COLO829 (cell line): ENCODE measurements around the gene FGF21.
"Not testable (repeated sequence)": the region's sequence is repeated elsewhere in the genome, so short reads cannot be mapped to it uniquely, and the experiment has no call there.

Experiments used
- DNase-seq: peaks from one replicate; pipeline ENCODE4 v3.0.0; 2012; ENCODE audit warnings: low spot score

The FGF21 gene, protein sequence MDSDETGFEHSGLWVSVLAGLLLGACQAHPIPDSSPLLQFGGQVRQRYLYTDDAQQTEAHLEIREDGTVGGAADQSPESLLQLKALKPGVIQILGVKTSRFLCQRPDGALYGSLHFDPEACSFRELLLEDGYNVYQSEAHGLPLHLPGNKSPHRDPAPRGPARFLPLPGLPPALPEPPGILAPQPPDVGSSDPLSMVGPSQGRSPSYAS

DNA sequence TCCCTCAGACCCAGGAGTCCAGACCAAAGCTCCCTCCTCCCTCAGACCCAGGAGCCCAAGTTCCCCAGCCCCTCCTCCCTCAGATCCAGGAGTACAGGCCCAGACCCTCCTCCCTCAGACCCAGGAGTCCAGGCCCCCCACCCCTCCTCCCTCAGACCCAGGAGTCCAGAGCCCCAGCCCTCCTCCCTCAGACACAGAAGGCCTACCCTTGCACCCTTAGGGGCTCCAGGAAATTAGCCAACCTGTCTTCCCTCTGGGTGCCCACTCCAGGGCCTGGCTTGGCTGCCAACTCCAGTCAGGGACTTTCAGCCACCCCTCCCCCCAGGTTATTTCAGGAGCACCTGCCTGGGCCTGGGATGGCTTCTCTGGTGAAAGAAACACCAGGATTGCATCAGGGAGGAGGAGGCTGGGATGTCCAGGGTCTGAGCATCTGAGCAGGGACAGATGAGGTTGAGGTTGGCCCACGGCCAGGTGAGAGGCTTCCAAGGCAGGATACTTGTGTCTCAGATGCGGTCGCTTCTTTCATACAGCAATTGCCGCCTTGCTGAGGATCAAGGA, at the start of gene FGF21:
Gene FGF21, plus strand, starts transcription at position 441 of the 558 bp plus-strand sequence. CDS start 713 bp downstream, outside the sequence.
- DNase-seq, result no peak

DNA sequence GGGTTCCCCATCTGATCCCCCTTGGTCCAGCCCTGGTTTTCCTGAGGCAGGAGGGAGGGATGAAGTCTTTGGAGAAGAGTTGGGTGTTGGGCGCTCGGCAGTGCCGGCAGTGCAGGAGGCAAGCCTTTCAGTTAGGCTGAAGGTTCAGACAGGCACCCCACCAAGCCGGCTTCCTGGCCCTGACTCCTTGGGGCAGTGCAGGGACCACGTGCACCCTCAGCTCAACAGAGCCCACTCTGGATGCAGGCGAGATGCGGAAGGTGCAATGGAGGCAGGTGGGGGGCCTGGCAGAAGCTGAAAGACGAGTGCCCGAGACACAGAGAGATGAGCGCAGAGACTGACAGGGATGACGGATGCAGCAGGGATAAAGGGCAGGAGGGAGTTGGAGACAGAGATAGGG, 46.9 kb upstream of the FGF21 start:
- DNase-seq, result no peak

DNA sequence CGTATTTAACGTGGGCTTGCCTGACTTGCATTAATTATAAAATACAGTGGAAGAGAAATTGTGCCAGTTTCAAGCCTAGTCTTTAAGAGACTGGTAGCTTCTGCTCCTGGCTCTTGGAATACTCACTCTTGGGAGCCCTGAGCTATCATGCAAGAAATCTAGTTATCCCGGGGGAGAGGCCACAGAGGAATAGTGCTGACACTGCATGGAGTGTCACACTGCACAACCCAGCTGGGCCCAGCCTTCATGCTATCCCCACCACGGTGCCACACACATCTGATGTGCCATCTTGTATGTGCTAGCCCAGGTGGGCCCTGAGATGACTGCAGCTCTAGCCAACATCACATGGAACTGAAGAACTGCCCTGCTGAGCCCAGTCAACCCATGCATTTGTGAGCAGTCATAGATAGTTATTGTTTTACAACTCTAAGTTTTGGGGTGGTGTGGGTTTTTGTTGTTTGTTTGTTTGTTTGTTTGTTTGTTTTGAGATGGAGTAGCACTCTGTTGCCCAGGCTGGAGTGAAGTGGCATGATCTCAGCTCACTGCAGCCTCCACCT, 44.1 kb upstream of the FGF21 start:
- DNase-seq, result no peak

DNA sequence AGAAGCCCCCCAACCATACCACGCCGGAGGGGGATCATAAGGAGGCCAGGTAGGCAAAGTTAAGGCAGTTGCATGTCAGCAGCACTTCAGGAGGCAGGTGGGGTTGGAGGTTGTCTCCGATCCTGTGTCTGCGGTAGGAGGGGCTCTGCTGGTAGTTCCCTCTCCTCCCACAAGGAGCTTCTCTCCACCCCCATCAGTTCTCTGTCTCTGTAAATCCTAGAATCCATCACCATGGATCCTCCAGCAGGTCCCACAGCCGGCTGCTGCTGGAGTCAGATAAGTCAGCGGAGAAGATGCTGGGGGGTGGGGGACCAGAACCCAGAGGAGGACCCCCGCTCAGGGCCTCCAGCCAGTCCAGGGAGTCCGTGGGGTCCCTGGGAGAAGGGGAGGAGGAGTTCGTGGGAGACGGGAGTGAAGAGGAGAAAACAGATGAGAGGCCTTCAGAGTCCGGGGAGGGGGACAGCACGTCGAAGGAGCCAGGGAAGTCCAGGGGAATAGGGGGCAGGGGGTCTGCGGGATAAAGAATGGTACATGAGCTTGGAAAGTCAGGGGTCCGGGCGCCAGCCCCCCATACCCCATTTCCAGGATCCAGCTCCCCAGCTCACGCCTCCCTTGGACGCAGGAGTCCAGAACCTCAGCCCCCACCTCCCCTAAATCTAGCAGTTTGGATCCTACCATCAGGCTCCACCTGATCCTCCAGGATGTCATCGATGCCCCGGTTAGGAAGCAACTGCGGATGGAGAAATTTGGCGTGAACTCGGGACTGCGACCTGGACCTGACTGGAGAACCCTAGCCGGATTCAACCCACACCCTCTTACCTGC, 42.1 kb upstream of the FGF21 start:
- DNase-seq, result peak; percentile 71

DNA sequence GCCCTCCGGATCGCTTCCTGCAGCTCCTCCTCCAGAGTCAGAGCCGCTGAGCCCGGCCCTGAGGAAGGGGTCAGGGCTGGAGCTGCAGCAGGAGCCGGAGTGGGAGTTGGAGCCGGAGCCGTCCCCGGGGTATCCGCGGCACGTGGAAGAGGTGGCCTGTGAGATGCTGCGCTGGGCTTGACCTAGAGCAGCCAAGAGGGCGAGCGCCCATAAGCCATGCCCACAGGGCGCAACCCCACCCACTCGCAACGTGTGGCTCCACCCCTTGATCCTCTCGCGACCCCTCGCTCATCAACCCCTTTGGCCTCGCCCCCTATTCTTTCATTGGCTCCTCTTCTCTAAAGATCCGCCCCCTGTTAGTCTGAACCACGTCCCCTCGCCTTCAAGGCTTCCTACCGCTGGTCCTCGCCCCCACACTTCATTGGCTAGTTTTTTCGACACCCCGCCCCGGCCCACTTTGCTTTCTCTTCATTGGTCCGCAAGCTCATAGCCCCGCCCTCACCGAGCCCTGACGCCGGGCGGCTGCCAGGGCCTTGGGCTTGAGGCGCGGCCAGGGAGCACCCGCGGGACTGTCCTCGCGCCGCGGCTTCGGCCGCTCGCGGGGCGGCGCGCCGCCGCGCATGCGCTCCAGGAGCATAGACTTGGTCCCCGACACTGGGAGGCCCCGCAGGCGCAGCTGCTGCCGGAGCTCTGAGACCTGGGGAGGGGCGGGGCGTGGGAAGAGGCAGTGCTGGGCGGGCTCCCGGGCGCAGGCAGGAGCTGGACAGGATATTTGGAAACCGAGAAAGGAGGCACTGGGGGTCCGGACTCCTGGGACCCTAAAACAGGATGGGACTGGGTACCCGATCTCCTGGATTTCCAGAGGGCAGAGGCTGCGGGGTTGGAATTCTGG, 41.2 kb upstream of the FGF21 start:
- peak; percentile 100 for DNase-seq

DNA sequence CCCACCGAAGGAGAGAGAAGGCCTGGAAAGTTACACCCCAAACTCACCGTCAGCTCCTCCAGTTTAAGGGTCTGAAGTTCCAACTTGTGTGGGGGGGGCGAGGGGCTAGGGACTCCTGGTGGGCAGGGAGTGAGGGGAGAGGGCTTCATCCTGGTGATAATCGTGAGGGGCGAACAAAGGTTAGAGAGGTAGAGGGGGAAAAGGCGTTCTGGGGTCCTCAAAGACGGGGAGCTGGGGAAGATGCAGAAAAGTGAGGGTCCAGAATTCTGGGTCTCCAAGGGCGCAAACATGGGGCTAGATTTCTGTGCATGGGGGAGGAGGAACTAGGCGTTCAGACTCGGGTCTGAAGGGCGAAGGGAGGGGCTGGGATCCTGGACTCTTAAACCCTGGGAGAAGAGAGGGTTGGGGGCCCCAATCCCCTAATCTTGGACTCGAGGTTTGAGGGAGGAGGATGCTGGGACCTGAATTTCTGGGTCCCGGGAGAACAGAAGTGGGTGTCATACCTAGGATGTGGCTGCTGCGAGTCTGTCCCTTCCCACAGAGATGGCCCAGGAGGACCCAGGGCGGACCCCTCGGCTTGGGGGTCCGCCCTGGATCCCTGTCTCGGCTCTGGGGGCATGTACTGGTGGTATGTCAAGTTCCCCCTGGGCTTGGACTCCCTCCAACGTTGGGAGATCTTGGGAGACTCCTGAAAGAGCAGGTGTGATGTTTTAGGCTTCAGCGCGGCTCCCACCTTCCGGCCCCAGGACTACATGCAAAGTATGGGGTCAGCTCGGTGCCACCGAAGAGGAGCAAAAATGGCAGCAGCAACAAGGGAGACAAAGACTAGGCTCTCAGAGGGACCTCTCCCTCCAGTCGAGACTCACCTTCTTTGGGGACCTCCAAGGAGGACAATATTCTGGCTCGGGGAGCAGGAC, 40.3 kb upstream of the FGF21 start:
- no peak for DNase-seq

DNA sequence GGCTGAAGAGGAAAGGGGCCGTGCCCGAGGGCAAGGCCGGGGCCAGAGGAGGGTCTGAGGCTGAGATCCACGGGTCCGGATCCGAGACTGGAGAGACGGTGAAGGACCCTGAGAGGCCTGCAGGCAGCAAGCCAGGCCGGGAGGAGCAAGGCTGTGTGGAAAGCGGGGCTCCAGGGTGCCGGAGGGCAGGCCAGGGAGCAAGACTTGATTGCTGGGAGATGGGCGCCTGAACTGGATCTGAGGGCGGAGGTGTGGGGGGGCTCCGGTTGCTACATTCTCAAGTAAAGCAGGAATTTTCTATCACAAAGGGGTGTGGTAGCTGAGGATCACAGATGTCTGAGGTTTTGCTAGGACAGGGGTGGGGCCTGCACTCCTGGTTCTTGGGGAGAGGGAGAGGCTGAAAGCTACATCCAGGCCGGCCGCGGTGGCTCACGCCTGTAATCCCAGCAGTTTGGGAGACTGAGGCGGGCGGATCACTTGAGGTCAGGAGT, 39.6 kb upstream of the FGF21 start:
- DNase-seq, result no peak

DNA sequence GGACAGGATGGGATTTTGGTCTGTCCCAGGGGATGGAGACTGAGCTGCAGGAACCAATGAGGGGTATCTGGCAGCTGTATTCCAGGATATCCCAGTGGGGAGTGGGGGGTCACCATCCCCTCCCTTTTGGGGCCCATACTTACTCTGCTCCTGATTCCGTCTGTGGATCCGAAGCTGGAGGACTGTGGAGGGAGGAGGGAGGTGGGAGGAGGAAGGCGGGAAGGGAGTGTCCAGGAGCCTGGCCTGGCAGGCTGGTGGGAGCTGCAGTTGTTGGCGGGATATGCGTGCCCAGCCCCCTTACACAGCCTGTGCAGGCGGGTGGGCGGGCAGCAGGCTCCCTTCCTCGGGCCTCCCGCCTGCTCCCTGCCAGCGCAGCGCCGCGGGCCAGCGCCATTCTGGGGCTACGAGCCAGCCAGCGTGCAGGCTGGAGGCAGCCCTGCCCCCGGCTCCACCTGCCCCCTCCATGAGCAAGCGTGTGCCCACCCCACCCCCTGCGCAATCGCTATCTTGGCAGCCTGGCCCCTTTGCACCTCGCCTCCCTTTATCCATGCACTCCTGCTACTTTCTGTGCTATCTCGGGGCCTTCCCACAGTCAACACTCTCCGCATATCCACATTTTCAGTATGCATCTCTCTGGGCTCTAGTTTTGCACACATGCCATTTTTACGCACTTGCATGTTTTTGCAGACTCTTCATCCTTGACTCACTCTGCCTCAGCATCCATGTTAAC, 38.6 kb upstream of the FGF21 start:
- no peak for DNase-seq

DNA sequence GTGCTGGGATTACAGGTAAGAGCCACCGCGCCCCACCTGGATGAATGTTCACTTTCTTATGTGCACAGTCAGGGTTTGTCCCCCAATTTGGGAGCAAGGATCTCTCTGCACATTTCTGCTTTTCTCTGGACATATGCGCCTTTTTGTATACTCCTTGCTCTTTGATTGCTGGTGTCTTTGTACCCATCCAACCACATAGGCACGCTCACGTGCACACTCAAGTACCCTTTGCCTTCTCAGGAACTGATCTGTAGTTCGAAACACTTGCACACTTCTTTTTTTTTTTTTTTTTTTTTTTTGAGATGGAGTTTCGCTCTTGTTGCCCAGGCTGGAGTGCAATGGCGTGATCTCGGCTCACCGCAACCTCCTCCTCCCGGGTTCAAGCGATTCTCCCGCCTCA, 37.2 kb upstream of the FGF21 start:
- DNase-seq, result not testable (repeated sequence)

DNA sequence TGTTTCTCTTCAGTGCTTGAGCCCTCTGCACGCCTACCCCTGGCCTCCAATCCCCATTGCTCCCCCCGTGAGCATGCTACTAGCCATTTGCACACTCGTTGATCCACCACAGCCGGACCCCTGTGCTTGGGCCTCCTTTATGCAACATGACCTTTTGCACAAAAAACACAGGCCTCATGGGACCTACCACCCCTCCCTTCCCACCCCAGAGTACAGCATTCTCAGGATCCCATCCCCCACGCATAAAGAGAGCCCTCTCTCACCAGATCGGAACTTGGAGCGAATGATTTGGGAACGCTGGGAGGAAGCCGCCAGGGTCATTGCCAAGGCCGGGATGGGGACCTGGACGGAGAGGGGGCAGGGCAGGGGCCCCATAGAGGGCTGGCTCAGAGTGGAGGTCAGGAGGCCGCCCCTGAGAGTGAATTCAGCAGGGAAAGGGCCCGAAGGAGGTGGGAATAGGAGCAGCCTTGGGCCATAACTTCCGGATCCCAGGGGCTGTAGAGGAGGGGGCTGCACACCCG, 36.6 kb upstream of the FGF21 start:
- DNase-seq, result no peak

DNA sequence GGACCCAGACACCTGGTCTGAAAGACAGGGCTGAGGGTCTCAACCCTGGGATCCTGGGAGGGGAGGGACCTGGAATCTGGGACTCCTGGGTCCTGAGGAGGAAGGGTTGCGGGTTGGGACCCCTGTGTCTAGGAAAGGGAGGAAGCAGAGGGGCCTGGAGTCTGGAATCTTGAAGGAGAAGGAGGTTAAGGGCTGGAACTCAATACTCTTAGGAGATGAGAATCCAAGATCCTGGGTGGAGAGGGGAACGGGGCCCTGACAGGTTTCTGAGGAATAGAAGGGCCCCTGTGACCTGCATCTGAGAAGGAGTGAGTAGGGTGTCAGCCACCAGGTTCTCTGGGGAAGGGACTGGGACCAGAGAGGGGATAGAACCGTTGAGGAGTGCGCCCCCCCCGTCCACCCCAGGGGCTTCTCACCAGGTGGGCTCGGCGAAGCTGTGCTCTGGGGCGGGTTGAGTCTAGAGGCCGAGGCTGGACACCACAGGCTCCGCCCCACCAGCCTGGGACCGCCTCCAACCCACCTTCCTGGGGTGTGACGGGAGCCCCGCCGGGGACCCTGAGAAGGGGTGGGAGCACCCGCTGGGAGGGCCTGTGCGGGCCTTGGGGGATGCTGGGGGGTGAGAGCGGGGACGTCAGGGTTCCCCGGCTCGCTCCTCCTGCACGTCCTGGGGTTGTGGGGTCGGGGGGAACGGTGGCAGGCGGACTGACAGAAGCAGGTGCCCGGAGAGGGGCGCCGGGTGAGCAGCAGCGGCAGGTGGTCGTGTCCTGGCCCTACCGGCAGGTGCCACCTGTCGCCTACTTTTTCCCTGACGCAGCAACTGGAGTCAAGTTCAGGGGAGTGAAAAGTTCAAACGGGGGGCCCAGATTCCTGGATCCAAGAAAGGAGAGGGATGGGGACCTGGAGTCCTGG, 35.8 kb upstream of the FGF21 start, which contains the start of gene MAMSTR:
Gene MAMSTR, minus strand, starts transcription at position 463 of the 909 bp plus-strand sequence. CDS start 694 bp downstream, outside the sequence.
- no peak for DNase-seq

DNA sequence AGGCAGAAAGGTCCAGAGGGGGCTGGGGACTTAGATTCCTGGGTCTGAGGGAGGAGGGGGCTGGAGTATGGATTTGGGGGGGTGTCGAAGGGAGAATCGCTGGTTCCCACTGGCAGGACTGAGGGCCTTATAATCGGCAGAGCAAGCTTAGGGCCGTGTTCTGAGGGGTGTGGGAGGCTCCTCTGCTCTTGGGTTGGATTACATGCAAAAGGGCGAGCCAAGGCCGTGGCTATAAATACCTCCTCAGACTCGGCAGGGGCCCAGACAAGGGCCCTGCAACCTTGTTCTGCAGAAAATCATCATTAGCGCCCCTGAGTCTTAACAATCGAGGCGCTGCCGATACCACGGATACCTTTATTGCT, 35.1 kb upstream of the FGF21 start:
- DNase-seq, result no peak

DNA sequence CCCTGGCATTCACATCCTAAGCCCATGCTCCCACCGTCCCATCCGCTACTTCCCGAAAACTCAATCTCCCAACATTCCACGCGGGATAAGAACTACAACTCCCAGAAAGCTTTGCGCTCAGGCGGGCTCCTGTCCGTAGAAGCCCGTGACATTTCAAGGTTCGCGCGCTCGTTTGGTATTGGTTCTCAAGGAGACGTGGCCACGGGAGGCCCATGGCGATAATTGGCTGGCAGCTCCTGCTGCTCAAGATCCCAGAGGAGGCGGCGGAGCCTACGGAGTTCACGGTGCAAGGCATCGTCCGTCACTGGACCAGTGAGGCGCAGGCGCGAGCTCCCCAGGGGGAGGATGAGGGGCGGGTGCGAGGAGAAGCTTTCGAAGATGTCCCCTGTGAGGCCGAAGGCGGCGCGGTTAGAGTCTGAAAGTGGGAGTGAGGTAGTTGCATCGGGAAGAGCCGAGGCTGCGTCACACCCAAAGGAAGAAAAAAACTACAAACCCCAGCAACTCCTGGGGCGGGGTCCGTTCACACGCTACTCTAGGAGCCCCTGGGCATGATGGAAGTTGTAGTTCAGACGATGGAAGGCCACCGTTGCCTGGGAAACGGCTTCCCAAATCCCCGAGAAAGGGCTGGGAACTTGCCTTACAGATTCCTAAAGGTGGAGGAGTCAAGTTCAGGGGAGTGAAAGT, 34.6 kb upstream of the FGF21 start:
- peak; percentile 89 for DNase-seq

DNA sequence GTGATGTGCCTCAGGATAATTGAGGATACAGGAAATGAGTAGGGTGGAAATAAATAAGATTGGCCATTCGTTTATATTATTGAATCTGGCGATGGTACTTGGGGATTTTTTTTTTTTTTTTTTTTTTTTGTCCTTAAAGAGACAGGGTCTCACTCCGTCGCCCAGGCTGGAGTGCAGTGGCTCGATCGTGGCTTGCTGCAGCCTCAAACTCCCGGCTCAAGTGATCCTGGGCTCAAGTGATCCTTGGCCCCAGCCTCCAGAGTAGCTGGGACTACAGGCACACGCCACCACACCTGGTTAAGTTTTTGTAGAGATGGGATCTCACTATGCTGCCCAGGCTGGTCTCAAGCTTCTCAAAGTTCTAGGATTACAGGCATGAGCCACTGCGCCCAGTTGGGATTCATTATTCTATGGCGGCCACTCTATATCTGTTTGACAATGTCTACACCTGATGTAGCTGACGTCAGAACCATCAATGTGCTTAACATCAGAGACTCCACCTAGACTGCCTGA, 33.1 kb upstream of the FGF21 start:
- no peak for DNase-seq

DNA sequence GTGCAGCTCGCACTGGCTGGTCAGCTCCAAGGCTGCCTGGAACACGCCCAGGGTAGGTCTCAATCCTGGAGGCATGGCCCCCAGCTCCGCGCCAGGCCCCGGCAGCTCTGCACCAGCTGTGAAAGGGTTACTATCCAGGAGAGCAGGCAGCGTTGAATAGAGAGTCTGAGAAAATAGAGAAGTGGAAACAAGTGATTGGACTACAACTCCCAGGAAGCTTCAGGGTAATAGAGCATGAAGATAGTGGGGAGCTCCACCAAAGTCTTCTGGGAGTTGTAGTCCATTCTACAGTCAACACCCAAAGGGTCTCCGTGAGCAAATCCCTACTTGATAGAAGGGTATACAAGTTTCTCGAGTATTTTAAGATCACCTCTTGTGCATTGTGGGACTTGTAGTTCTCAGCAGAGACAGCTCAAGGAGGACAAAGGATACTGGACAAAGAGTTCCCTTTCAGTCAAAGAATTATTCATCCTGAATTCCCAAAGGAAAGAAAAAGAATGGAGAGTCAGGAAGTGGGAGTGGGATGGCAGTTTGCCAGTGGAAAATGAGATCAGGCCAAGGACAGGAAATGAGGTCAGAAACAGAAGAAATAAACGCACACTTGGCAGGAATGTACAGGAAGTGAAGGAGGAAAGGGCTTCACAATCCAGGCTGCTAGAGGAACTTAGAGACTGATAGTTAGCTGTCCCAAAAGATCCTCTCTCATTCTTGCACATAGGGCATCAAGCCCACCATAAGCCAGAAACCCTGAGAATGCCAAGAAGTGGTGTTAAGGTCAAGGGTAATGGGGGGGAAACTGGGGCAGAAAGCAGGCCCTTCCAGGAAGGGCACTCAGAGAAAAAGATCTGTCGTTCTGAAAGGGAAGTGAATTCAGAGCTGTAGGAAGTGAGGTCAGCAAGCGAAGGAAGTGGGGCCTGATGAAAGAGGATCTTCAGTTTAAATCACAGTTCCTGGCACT, 30.2 kb upstream of the FGF21 start:
- DNase-seq, result peak; percentile 98

DNA sequence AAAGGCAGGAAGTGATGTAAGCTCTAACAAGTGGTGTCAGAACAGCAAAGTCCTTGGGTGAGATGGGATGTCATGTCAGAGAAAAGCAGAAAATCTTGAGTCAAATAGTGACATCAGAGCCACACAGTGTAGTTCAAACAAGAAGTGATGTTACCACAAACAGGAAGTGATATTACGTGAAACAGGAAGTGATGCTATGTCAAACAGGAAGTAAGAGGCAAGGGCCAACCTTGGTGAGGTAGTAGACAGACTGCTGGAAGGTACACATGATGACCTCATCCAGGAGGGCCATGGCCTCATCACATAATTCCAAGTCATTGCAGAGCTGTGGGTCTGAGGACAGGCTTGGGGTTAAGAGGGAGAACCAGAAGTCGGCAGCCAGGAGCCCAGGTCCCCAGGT, 28.8 kb upstream of the FGF21 start:
- DNase-seq, result no peak
